Caco-2 (cell line): ENCODE measurements around the gene KLHL40. TPM values are rescaled to one million over a fixed set of nuclear protein-coding genes. Genes with fewer than 3 reads are reported as not detected.
"Not testable (repeated sequence)": the region's sequence is repeated elsewhere in the genome, so short reads cannot be mapped to it uniquely, and the experiment has no call there.

Experiments used
- BruUV-seq: library from RNA; stranded (reverse); fragments of 400-500 nt; replicated peaks from 2 replicates; lab custom pipeline; 2021; lab: Mats Ljungman, UMichigan
- CTCF ChIA-PET: fragments of 300-600 bp; sonication (Branson Sonifier 250); formaldehyde crosslinking; loops from one replicate; lab custom pipeline; 2022; ENCODE audit warnings: antibody characterized with exemption; lab: Charles Lee
- POLR2A ChIA-PET: fragments of 300-600 bp; sonication (Branson Sonifier 250); formaldehyde crosslinking; loops from one replicate; lab custom pipeline; 2022; ENCODE audit warnings: antibody characterized with exemption; lab: Charles Lee
- DNase-seq, 2 experiments: peaks; one replicate each; pipeline versions ENCODE4 v3.0.0 to v3.0.0-alpha.2; 2020 to 2022
- H3K27me3 ChIP-seq: replicated peaks from 2 replicates; pipeline ENCODE4 v1.6.0; 2011; ENCODE audit warnings: low read length; ENCODE audit not compliant: control insufficient read depth, insufficient read depth
- H3K36me3 ChIP-seq: 2 replicates; pipeline ENCODE4 v1.5.1; 2011; ENCODE audit warnings: low read length; ENCODE audit not compliant: control insufficient read depth, insufficient read depth
- H3K4me1 ChIP-seq: fragments of 250-450 bp; sonication (Bioruptor Pico); 2 replicates; pipeline ENCODE4 v1.5.1; 2020; ENCODE audit warnings: mild to moderate bottlenecking
- H3K4me3 ChIP-seq: 2 replicates; pipeline ENCODE4 v1.5.1; 2011; ENCODE audit warnings: low read depth, mild to moderate bottlenecking, control low read depth, low read length
- H3K9me3 ChIP-seq: fragments of 250-450 bp; sonication (Bioruptor Pico); 2 replicates; pipeline ENCODE4 v1.5.1; 2020; ENCODE audit warnings: mild to moderate bottlenecking, moderate library complexity
- H3K27ac Mint-ChIP-seq: one replicate; pipeline ENCODE4 v1.8.0; 2022; ENCODE audit warnings: mixed read lengths; ENCODE audit not compliant: unreplicated experiment
- H3K27me3 Mint-ChIP-seq: one replicate; pipeline ENCODE4 v1.8.0; 2022; ENCODE audit warnings: mixed read lengths; ENCODE audit not compliant: insufficient read depth, unreplicated experiment
- H3K36me3 Mint-ChIP-seq: one replicate; pipeline ENCODE4 v1.8.0; 2022; ENCODE audit warnings: mild to moderate bottlenecking, mixed read lengths; ENCODE audit not compliant: insufficient read depth, unreplicated experiment
- H3K4me1 Mint-ChIP-seq: one replicate; pipeline ENCODE4 v1.8.0; 2022; ENCODE audit warnings: low read depth, mixed read lengths; ENCODE audit not compliant: unreplicated experiment
- H3K4me3 Mint-ChIP-seq: one replicate; pipeline ENCODE4 v1.8.0; 2022; ENCODE audit warnings: mild to moderate bottlenecking, moderate library complexity, mixed read lengths; ENCODE audit not compliant: unreplicated experiment
- H3K9me3 Mint-ChIP-seq: one replicate; pipeline ENCODE4 v1.8.0; 2022; ENCODE audit warnings: mixed read lengths; ENCODE audit not compliant: unreplicated experiment
- CTCF ChIP-seq, 2 experiments: fragments of 200-600 bp in 1 of 2; IDR thresholded peaks; 1 replicate in 1 of 2; 2 replicates in 1 of 2; pipeline versions ENCODE4 v1.5.1 to v1.8.0; 2011 to 2022; ENCODE audit warnings: antibody characterized with exemption in 1 of 2, control low read depth in 1 of 2, inconsistent platforms in 1 of 2, low read depth in 1 of 2, low read length in 1 of 2, mild to moderate bottlenecking in 1 of 2, moderate library complexity in 1 of 2; ENCODE audit not compliant: insufficient read depth in 1 of 2, severe bottlenecking in 1 of 2, unreplicated experiment in 1 of 2
- intact Hi-C: fragments of 100-400 bp; cut with micrococcal nuclease; formaldehyde crosslinking; loops from one replicate; pipeline ENCODE4 v1.10.0; 2022; ENCODE audit not compliant: unreplicated experiment
- total RNA-seq: library from RNA; stranded (reverse); gene quantifications from 2 replicates; pipeline ENCODE4 v1.2.3, GENCODE V29; 2022

KLHL40 gene
- total RNA-seq, 1 experiment from 2014 or later, result not detected

GRCh38 chr3:42721690-42722089 lies 36.4 kb downstream of the KLHL40 start:
- Mint-ChIP-seq H3K4me3 (no peak overlapping the region), H3K36me3 (no peaks in the 10 kb centered on the region), H3K4me1 (no peaks in the 10 kb centered on the region), H3K27me3 (peaks cover 4% of the 10 kb centered on the region), H3K27ac (no peak overlapping the region), H3K9me3 (no peaks in the 10 kb centered on the region)
- no peak for TF ChIP-seq CTCF (IDR thresholded peaks at IDR 0.05; ENCODE audit: insufficient read depth in 1 of 2, low read depth in 1 of 2, low read length in 1 of 2, severe bottlenecking in 1 of 2, unreplicated experiment in 1 of 2)
- H3K27me3 ChIP-seq, result no peaks in the 10 kb centered on the region
- no peak overlapping the region for H3K4me3 ChIP-seq
- DNase-seq, result no peak
- no peaks in the 10 kb centered on the region for H3K4me1 ChIP-seq
- ChIA-PET POLR2A (no interaction called here), CTCF (no interaction called here)
- no TSS peak for BruUV-seq
- no peaks in the 10 kb centered on the region for H3K36me3 ChIP-seq
- intact Hi-C loops, result no loop called here
- no peaks in the 10 kb centered on the region for H3K9me3 ChIP-seq

GRCh38 chr3:42722442-42722841 lies 37.1 kb downstream of the KLHL40 start:
- H3K36me3 Mint-ChIP-seq, H3K27me3 ChIP-seq, H3K9me3 Mint-ChIP-seq, CTCF ChIA-PET, H3K27me3 Mint-ChIP-seq, H3K4me3 Mint-ChIP-seq, BruUV-seq, intact Hi-C loops, H3K4me1 ChIP-seq, H3K4me3 ChIP-seq, H3K27ac Mint-ChIP-seq, POLR2A ChIA-PET, DNase-seq, H3K4me1 Mint-ChIP-seq, H3K9me3 ChIP-seq, H3K36me3 ChIP-seq: not testable (repeated sequence)

GRCh38 chr3:42723219-42723618 lies 37.9 kb downstream of the KLHL40 start:
- TF ChIP-seq CTCF (IDR thresholded peaks at IDR 0.05; ENCODE audit: insufficient read depth in 1 of 2, low read depth in 1 of 2, low read length in 1 of 2, severe bottlenecking in 1 of 2, unreplicated experiment in 1 of 2), result no peak
- no peak for DNase-seq
- Mint-ChIP-seq H3K27me3 (peaks cover 10% of the 10 kb centered on the region), H3K9me3 (no peaks in the 10 kb centered on the region), H3K4me3 (no peak overlapping the region), H3K27ac (no peak overlapping the region), H3K4me1 (no peaks in the 10 kb centered on the region), H3K36me3 (no peaks in the 10 kb centered on the region)
- CTCF ChIA-PET, result interaction anchor here (0.6 kb wide), 1 partner anchor 114 kb away, joined by 6 read pairs; no protein-coding TSS in a partner anchor
- BruUV-seq, result no TSS peak
- intact Hi-C loops, result no loop called here
- Histone ChIP-seq H3K36me3 (no peaks in the 10 kb centered on the region), H3K4me1 (no peaks in the 10 kb centered on the region), H3K27me3 (no peaks in the 10 kb centered on the region), H3K4me3 (no peak overlapping the region), H3K9me3 (no peaks in the 10 kb centered on the region)
- POLR2A ChIA-PET, result no interaction called here

GRCh38 chr3:42725454-42725853 lies 40.1 kb downstream of the KLHL40 start:
- H3K4me1 ChIP-seq, result no peaks in the 10 kb centered on the region
- Mint-ChIP-seq H3K27ac (no peak overlapping the region), H3K9me3 (no peaks in the 10 kb centered on the region), H3K4me1 (no peaks in the 10 kb centered on the region), H3K4me3 (no peak overlapping the region), H3K36me3 (no peaks in the 10 kb centered on the region), H3K27me3 (peaks cover 10% of the 10 kb centered on the region)
- no peak for DNase-seq
- BruUV-seq, result no TSS peak
- ChIA-PET POLR2A (no interaction called here), CTCF (no interaction called here)
- no peak overlapping the region for H3K4me3 ChIP-seq
- H3K9me3 ChIP-seq, result no peaks in the 10 kb centered on the region
- no peaks in the 10 kb centered on the region; the same call in 1 of the 2 replicates for H3K27me3 ChIP-seq
- no peaks in the 10 kb centered on the region for H3K36me3 ChIP-seq
- intact Hi-C loops, result no loop called here
- TF ChIP-seq CTCF (IDR thresholded peaks at IDR 0.05; ENCODE audit: insufficient read depth in 1 of 2, low read depth in 1 of 2, low read length in 1 of 2, severe bottlenecking in 1 of 2, unreplicated experiment in 1 of 2), result no peak
